Measurements from ENCODE around the gene TSPO2.

DNA sequence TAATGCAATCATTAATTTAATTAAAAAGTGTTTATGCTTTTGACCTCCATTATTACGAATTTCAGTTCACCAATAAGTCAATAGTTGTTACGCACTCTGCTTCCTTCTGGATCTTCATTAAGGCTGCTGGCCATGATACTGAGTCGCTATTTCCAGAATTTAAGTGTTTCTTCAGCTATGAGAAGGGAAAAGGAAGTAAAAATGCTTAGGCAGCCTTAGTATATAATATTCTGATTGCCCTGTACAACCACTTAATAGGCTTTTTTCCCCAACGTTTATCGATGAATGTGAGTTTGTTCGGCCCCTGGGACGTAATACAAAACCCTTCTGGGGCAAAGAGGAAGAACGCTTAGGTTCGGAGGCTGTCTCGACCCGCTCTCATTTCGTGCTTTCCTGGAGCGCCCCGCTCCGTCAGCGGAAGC lies 29.2 kb downstream of the TSPO2 start:
- TF ChIP-seq, protein P1, sequence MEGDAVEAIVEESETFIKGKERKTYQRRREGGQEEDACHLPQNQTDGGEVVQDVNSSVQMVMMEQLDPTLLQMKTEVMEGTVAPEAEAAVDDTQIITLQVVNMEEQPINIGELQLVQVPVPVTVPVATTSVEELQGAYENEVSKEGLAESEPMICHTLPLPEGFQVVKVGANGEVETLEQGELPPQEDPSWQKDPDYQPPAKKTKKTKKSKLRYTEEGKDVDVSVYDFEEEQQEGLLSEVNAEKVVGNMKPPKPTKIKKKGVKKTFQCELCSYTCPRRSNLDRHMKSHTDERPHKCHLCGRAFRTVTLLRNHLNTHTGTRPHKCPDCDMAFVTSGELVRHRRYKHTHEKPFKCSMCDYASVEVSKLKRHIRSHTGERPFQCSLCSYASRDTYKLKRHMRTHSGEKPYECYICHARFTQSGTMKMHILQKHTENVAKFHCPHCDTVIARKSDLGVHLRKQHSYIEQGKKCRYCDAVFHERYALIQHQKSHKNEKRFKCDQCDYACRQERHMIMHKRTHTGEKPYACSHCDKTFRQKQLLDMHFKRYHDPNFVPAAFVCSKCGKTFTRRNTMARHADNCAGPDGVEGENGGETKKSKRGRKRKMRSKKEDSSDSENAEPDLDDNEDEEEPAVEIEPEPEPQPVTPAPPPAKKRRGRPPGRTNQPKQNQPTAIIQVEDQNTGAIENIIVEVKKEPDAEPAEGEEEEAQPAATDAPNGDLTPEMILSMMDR (IDR thresholded peaks at IDR 0.05; ENCODE audit: low read length), result no peak
- TF ChIP-seq EZH2 (IDR thresholded peaks at IDR 0.05; ENCODE audit: borderline replicate concordance, low read length), result no peak
